ENCODE results near the gene OBSCN.

GRCh38 chr1:228374711-228375577 lies 167.1 kb downstream of the OBSCN start:
- TF ChIP-seq CTCF (conservative IDR thresholded peaks at IDR 0.05) (no peak), ZFX (IDR thresholded peaks at IDR 0.05) (no peak)

All from C4-2B (cell line).